Measurements from ENCODE around the gene ADI1. TPM values are rescaled to one million over a fixed set of nuclear protein-coding genes. Genes with fewer than 3 reads are reported as not detected.

ADI1 gene
- total and polyA plus RNA-seq, 2 of the 8 experiments (the other 6 are each of a cell fraction or from before 2014, with no cell fraction given) = 12.2 to 40.2 TPM

DNA sequence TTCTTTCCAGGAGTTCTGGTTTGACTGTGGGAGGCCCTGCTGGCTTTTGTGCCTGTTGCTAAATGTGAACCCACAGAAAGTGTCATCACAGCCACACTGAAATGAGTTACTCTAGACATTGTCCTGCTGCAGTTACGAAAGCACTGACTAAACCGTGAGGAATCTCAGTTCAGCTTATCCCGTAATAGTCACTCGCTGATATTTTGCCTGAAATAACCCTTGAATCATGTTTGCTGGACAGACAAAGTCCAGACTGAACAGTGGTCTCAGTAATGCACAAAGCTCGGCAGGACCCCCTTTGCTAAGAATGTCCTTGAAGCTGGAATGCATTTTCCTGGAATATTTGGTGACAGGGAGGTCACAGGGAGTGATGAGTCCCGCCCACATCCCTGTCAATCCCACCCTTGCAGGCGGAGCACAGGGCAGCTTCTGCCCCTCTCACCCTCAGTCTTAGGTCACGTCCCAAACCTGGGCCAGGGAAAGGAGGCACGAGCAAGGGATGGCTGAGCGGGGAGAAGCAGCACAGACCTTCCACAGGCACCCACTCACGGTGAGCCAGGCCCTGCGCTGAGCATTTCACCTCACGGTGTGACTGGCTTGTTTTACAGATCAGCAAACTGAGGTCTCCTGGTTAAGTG is 53.4 kb downstream of the ADI1 start (continued):
- TF ChIP-seq SIX5 (IDR thresholded peaks at IDR 0.05; ENCODE audit: low read depth, low read length) (no peak), SIRT6 (IDR thresholded peaks at IDR 0.05; ENCODE audit: low read length) (no peak), KDM4A (IDR thresholded peaks at IDR 0.05; ENCODE audit: low read depth, low read length, severe bottlenecking) (no peak), HDAC6 (IDR thresholded peaks at IDR 0.05; ENCODE audit: low read depth, low read length) (no peak), EGR1 (IDR thresholded peaks at IDR 0.05; ENCODE audit: borderline replicate concordance, low read depth, low read length) (no peak)

Data from H1 (cell line).